ENCODE data around the gene NLRC5.
"Not testable (repeated sequence)": the region's sequence is repeated elsewhere in the genome, so short reads cannot be mapped to it uniquely, and the experiment has no call there.

Gene NLRC5

GRCh38 chr16:57001026-57001679 is 11.8 kb downstream of the NLRC5 start:
- DNase-seq, result no peak

- DNase-seq, result no peak
Measured at GRCh38 chr16:57003439-57004386, 14.4 kb downstream of the NLRC5 start.

- DNase-seq, result no peak
Measured at GRCh38 chr16:57004387-57005250, 15.3 kb downstream of the NLRC5 start.

GRCh38 chr16:57005597-57005996 is 16.2 kb downstream of the NLRC5 start:
- DNase-seq, result not testable (repeated sequence)

- DNase-seq, result no peak
Measured at GRCh38 chr16:57007050-57007449, 17.7 kb downstream of the NLRC5 start.

GRCh38 chr16:57007530-57007929 is 18.2 kb downstream of the NLRC5 start:
- no peak for DNase-seq

- DNase-seq, result no peak
Measured at GRCh38 chr16:57008440-57008839, 19.1 kb downstream of the NLRC5 start.

GRCh38 chr16:57009643-57010170 is 20.4 kb downstream of the NLRC5 start:
- no peak for DNase-seq

- DNase-seq, result no peak
Measured at GRCh38 chr16:57012353-57012752, 23.0 kb downstream of the NLRC5 start.

GRCh38 chr16:57013229-57013628 is 23.9 kb downstream of the NLRC5 start:
- DNase-seq, result no peak

GRCh38 chr16:57013902-57014301 is 24.5 kb downstream of the NLRC5 start:
- DNase-seq, result no peak

- DNase-seq, result no peak
Measured at GRCh38 chr16:57016301-57016700, 26.9 kb downstream of the NLRC5 start.

GRCh38 chr16:57016831-57017230 is 27.5 kb downstream of the NLRC5 start:
- no peak for DNase-seq

GRCh38 chr16:57017251-57017650 is 27.9 kb downstream of the NLRC5 start:
- DNase-seq, result no peak

- DNase-seq, result no peak
Measured at GRCh38 chr16:57019746-57020145, 30.4 kb downstream of the NLRC5 start.

GRCh38 chr16:57020651-57021050 is 31.3 kb downstream of the NLRC5 start:
- no peak for DNase-seq

GRCh38 chr16:57021757-57022156 is 32.4 kb downstream of the NLRC5 start:
- DNase-seq, result no peak

GRCh38 chr16:57022445-57022844 is 33.1 kb downstream of the NLRC5 start:
- no peak for DNase-seq

- no peak for DNase-seq
Measured at GRCh38 chr16:57023541-57024249, 34.3 kb downstream of the NLRC5 start.

- no peak for DNase-seq
Measured at GRCh38 chr16:57024894-57025680, 35.7 kb downstream of the NLRC5 start.

Data from OCI-M1 (cell line).